Globus pallidus (tissue), 1 donor: Measurements from ENCODE around the gene SORL1.

Source experiments
- DNase-seq: peaks from one replicate; pipeline ENCODE4 v3.0.0-alpha.2; 2015; ENCODE audit warnings: low spot score

SORL1 gene

DNA sequence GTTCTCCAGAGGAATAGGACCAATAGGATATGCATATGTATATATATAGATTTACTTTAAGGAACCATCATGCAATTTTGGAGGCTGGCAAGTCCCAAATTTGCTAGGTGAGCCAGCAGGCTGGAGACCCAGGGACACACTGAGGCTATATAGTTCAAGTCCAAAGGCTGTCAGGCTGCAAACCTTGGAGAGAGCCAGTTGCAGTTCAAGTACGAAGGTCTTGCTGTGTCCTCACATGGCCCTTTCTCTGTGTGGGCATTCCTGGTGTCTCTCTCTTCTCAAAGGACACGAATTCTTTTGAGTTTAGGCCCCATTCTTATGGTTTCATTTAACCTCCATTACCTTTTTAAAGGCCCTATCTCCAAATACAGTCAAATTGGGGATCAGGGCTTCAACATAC is 135.1 kb downstream of the SORL1 start:
- no peak for DNase-seq

DNA sequence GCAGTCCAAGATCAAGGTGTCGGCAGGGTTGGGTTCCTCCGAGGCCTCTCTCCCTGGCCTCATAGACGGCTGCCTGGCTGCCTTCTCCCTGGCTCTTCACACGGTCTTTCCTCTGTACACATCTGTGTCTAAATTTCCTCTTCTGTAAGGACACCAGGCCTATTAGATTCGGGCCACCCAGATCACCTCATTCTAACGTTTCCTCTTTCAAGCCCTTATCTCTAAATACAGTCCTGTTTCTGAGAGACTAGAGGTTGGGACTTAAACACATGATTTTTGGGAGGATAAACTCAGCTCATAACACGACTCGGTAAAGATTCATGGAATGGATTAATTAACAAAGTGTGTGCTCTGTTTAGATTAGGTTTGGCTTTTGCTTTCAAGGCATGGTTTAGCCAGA is 136.6 kb downstream of the SORL1 start:
- no peak for DNase-seq

DNA sequence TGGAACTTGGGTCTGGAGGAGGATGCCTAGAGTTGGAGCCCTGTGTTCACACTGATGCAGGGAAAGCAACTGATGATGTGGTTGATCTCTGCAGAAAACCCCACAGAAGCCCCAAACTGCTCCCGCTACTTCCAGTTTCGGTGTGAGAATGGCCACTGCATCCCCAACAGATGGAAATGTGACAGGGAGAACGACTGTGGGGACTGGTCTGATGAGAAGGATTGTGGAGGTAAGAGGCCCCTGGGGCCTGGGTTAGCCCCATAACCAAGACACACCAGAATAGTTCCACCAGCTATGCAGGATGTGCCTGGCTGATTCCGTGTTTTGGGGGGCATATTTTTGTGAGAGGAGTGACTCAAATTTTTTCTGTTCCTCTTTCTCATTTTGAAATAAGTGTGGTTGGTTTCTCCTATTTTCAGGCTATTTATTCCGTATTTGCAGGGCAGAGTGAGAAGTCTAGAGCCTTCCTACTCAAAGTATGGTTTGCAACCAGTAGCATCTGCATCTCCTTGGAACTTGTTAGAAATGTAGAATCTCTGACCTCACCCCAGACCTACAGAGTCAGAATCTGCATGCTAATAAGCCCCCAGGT is 137.9 kb downstream of the SORL1 start:
- DNase-seq = peak; percentile 67

DNA sequence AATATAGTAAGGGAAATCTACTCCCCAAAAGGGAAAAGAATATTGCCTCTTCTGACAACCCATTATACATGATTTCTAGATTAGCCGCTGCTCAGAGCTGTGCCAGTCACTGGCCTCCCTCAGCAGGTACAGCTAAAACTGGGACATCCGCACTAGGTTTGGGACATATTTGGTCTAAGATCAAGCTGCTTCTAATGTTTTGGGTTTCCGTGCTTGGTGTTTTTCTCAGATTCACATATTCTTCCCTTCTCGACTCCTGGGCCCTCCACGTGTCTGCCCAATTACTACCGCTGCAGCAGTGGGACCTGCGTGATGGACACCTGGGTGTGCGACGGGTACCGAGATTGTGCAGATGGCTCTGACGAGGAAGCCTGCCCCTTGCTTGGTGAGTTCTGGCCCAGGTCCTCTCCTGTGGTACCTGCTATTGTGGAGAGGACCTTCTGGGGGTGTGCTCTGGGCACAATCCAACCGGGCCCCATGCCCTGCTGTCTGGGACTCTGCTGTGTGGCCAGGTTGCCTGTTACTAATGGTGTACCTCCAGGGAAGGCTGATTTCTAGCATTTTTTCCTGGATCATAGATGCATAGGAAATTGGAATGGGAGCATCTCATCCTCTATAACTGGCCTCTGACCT is 138.8 kb downstream of the SORL1 start:
- DNase-seq = no peak

DNA sequence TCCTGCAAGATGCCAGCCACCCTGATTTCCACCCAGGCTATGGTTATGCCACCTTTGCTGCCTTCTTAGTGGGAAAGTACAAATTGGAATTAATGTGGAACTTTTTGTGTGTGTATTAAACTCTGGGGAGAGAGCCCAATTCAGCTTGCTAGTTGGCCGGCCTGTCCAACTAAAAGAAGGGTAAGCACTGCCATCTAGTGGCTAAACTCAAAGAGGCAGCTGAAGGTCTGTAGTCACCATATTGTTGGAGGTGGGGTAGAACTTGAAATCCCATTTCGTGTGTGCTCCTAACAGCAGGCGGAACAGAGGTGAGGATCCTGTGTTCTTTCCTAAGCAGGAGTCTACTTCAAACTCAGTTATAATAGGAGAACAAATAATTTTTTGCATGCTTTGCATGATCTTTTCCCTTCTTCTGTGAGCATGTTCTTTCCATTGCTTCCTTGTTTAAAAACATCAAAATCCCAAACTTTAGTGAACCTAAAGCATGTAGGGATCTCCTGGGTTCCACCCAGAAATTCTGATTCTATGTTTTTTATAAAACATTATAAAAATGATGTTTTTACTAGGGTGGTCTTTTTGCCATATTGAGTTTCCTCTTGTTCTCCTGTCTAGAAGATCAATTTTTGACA is 139.4 kb downstream of the SORL1 start:
- peak; percentile 77 for DNase-seq

DNA sequence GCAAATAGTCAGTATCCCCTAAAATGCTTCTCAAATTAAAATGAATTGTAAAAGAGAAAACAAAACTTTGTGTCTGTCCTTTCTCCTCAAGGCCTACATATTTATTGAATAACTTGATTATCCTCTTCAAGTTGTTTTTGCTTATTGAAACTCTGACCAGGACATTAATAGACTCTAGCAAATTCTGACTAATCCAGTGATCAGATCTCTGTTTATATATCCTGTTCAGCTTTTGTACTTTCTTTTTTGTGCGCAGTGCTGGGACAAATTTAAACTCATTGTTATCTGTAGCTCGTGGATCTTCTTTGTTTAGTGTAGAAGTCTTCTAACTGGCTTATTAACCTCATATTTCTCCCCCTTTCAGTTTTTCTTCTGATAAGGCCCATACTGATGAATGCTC is 140.6 kb downstream of the SORL1 start:
- no peak for DNase-seq

DNA sequence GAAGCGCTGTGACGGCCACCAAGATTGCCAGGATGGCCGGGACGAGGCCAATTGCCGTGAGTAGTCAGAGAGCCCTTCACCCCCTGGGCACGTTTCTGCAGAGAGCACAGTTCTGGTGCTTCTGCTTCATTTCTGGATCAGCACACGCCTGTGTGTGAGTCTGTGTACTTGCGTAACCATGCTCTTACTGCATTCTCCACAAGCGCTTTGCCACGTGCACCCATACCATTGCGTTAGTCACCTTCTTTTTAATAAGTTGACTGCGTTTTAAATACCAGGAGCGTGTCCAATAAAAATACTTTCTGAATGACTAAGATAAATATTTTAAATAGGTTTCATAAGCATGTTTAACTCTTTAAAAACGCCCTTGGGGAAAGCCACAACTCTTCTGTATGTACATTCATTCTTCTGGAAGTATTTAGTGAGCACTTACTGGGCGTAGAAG is 143.6 kb downstream of the SORL1 start:
- DNase-seq = no peak

DNA sequence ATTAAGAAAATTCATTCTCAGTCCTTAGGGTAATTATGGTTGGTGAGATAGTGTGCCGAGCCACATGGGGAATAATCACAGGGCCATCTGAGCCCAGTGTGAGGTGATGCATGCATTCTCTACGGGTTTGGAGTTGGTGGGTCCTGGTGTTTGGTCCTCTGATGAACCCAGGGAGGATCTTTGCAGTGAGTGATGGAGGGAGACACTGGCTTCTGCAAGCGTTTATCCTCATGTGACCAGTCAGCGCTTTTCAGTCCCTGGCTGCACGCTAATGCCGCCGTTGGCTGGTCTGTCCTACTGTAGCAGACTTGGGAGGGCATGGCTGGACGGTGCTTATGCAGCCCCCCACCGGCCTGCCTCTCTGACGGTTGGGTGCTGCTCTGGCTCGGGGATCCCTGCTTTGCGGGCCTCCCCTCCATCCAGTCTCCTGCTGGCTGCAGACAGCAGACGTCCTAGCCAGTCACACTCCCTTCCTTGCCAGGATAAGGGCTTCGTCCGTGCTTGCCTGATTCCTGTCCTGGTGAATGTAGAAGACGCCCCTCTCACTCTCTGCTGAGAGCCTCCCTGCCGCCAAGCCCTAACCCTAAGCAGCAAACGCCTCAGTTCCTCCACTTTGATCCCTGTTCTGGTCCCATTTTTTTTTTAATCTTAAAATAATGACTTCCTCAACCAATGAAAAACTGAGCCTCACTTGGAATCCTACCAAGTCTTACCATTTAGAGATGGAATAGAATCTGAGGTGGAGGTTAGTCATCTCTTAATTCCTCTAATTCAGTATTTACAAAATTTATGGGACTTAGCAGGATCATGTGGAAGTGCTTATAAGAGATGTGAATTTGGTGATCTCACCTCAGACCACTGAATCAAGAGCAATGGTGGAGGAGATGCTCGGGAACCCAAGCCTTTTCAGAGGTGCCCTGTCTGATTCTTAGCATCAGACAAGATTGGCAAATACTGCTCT is 144.4 kb downstream of the SORL1 start:
- DNase-seq = no peak

DNA sequence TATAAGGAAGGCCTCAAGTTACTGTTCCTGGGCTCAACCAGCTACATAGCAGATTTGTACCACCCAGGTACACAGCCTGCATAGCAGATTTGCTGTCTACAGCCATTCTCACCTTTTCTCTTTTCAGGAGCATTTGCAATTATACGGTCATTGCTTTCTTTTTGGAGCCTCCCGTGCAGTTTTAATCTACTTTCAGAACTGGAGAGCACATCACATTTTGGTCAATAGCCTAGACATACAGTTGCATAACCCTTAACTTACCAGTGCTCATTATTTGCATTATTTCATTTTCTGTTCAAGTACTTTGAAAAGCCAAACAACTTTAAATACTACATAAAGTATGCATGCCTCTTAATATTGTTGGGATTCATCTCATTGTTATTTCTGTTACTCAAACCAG is 151.2 kb downstream of the SORL1 start:
- no peak for DNase-seq

DNA sequence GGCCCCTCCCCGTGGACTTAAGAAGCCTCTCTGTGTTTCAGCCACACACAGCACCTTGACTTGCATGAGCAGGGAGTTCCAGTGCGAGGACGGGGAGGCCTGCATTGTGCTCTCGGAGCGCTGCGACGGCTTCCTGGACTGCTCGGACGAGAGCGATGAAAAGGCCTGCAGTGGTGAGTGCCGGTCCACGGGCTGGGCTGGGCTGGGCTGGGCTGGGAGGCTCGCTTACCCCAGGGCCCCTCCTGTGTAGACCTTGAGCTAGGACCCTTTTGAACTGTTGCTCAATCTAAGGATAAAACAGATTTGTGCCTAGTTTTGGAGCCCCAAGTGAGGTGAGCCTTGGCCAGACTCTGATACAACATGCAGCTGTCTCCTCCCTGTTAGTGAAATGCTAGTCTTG is 152.0 kb downstream of the SORL1 start:
- DNase-seq = no peak

DNA sequence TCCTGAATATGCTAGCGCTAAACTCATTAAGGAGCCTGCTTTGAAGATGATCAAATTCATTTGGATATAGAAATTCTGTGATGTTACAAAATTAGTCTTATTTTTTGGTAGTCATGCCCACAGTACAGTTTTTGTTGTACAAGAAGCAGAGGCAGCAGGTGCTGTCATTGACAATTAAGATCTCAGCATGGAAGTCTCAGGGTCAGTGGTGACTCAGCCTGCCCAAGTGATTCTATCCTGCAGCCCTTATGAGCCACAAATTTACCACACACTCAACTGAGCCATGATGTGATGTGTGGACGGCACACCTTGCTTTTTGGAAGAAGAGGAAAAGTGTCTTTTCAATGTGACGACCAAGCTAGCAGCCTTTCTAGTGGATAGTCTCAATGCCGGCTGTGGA is 154.2 kb downstream of the SORL1 start:
- no peak for DNase-seq

DNA sequence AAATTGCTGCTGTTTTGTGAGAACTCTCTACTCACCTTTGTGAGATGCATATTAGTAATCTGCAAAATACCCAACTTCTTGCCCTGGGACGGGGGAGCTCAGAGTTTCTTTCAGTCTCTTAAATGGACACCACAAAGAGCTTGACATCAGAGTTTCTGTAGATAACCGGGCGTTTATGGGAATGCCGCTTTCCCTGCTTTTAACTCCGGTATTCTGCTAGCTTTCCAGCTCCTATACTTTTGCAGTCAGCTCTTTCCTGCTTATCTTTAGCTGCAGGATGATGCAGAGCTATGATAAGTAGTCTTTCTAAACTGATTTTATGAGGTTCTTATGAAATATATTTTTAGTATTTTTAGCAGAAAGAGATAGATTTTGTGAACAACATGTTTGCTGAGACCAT is 155.2 kb downstream of the SORL1 start:
- DNase-seq = no peak

DNA sequence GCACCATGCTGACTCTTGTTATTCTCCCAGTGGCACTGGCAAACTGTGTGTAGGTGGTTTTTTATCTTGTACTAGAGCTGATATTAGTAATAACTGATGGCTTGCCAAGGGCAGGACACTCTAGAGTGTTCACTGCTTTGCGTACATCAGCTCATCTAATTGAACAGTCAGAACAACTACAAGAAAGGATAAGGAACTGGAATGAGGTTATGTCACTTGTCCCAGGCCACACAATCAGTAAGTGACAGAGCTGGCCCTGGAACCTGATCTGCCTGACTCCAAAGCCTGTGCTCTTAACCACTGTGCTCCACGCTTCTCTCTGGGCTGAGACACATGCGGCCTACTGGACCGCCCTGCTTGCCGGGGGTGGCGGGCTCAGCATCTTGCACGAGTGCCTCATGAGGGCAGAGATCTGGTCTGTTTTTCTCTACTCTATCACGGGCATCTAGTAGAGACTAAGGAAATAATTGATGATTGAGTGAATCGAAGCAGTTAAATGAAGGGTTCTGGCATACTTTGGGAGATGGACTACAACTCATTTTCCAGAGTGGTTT is 156.5 kb downstream of the SORL1 start:
- no peak for DNase-seq

DNA sequence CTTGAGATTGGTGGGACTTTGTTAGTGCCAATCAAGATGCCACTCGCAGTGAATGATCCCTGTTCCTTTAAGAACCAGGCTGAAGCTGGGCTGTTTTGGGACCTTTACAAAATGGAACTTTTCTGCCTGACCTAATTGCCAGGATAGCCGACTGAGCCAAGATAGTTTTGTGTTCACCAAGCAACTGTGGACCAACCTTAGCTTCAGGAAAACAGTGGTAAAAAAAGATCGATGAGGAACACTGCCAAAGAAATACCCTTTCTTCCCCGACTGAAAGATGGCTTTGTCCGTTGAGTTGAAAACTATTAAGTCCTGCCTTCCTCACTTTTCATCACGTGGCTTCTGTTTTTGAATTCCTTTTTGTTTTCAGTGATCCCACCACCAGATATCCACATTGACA is 158.6 kb downstream of the SORL1 start:
- peak; percentile 57 for DNase-seq

DNA sequence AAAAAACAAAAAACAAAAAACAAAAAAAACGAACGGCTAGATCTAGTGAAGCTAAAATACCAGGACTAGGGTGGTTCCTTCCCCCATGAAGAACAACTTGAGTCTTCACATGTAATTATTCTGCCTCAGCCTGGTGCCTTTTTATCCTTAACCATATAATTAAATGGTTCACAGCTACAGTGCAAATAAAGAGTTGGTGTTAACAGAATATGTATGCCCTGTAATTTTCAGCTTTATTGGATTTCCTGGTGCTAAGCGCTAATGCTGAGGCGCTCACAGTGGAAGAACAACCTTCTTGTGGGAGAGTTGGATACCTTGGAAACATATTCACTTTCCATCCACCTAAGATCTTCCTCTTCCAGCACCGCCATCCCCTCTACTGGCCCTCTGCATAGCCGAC is 159.1 kb downstream of the SORL1 start:
- DNase-seq = no peak

DNA sequence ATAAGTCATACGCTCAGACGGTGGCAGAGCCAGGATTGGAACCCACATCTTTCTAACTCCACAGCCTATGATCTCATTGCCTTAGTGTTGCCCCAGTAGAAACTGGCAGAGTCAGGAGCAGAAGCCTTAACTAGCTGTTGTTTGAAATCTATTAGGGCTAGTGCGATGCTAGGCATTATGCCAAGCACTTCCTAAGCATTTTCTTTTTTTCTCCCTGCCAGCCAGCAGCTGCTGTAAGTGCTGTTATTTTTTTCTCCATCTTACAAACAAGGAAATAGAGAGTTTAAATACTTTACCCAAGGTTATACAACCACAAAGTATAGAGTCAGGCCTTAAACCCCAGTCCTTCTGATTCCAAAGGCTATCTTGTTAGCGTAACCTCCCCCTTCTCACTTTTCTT is 161.6 kb downstream of the SORL1 start:
- no peak for DNase-seq

DNA sequence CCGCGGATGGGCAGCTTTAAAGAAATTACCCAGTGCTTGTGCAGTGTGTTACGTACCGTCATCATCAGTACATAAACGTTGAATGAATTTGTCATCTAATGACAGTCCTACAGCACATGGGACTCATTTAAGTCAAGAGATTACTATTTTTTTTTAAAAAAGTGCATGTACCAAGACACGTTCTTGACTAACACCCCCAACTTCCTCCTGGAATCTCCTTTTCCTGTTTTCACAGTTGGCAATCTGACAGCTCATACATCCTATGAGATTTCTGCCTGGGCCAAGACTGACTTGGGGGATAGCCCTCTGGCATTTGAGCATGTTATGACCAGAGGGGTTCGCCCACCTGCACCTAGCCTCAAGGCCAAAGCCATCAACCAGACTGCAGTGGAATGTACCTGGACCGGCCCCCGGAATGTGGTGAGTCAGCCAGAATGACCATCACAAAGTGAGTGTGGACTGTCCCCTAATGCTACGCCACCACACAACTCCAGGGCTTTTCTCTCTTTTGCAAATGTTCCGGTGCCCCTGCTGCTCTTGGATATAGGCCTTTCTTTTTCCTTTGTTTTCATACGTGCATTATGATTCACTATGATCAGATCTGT is 162.6 kb downstream of the SORL1 start:
- DNase-seq = no peak

DNA sequence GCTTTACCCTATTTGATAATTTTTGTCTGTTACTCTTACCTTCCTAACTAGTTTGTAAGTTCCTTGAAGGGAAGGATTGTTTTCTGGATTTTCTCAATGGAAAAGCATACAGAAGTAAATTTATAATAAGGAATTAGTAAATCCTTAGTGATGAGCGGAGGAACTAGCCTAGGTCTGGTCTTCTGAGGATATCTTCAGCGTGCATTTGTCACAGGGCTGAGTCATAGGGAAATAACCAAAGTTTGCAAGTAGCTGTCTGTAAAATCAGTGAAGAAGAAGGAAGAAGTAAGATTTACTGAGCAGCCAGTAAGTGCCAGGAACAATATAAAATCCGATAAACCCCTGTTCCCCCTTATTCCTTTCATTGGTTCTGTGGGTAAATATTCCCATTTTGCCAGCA is 163.4 kb downstream of the SORL1 start:
- no peak for DNase-seq

DNA sequence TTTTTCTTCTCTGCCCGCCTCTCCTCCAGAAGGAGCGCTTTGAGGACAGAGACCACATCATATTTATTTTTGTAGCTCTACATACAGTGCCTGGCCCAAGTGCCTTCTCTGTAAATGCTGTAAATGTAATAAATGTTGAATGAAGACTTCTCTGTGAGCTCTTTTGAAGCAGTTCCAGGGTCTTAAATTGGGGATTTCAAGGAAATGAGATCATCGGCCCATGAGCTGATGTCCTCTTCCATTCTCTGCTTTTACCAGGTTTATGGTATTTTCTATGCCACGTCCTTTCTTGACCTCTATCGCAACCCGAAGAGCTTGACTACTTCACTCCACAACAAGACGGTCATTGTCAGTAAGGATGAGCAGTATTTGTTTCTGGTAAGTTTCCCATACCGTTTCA is 166.4 kb downstream of the SORL1 start:
- DNase-seq = no peak

DNA sequence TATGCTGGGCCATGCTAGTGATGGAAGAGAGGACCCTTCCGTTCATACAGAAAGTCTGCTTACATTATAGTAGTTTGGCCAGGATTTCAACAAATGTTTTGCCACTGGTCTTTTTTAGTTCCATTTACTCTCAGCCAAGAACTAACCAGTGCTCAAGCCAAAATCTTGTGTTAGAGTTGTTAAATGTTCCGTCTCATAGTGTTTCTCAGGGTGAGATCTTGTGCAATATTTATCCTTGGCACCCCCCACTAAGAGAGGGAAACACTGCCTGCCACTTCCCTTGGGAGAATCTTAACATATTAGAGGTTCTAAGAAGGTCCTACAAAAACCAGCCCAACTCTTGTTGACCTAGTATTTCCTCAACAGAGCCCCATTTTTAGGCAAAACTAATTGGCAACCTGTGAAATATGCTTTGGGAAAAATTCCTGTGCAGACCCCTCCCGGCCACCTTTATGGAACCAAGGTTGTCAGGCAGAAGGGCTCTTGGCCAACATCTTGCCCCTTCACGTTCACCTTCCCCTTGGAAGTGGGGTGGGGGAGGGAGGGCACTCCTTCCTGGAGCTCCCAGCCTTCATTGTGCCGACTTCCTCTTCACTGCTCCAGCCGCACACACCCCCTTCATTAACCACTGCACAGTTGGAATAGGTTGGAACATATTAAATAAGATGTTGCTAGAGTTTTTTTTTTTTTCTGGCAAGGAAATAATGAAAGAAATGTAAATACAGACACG is 173.8 kb downstream of the SORL1 start:
- peak; percentile 35 for DNase-seq

DNA sequence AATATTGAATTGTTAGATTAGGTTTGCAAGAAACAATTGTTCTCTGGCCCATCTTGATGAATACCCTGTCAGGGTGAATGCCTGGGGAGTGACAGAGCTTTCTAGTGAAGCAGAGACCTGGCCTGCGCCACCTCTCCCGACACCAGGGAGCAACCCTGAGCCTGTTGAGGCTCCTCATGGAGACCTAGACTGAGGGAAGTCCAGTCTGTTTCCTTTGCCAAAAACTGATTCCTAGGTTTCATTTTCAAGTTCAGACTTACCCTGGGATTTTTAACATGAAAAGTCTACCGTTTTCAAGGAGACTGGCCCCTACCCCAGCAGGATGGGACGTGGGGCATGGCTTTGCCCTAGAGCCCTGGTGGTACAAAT is 174.4 kb downstream of the SORL1 start:
- DNase-seq = no peak
